ENCODE results near the gene WNT6.

Gene WNT6

DNA sequence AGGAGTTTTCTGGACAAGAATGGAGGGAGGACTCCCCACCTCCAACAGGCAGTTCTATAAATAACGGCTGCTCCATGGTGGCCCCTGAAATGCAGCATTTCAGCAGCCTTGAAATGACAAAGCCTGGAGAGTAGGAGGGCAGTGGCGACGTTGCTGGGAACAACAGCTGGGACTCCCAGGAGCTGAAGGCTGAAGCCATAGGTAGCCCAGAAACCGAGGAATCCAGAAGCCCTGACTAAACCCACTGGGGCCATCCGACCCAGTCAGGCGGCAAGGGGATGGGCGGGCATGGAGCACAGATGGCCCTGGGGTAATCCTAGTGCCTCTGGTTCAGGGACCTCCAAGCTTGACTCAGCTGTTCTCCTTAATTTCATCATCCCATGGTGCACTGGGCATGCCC, 37.0 kb upstream of the WNT6 start:
- H3K4me2 ChIP-seq (ENCODE audit: low read depth, low read length): no peak overlapping the region
- no peak overlapping the region for H3K4me3 ChIP-seq (ENCODE audit: low read length)
- no peak for DNase-seq
- TF ChIP-seq EZH2phosphoT487 (IDR thresholded peaks at IDR 0.05; ENCODE audit: low read length) (no peak), EZH2 (optimal IDR thresholded peaks at IDR 0.05; ENCODE audit: low read depth, low read length) (no peak), CTCF (IDR thresholded peaks at IDR 0.05; ENCODE audit: low read length) (no peak)
- no peak overlapping the region for H3K27ac ChIP-seq (ENCODE audit: low read length)
- H3K36me3 ChIP-seq (replicated peaks; ENCODE audit: insufficient read depth, low read length): no peaks in the 10 kb centered on the region
- no peaks in the 10 kb centered on the region for H3F3A ChIP-seq (ENCODE audit: insufficient read depth, low read length)
- no peaks in the 10 kb centered on the region for H4K20me1 ChIP-seq (ENCODE audit: insufficient read depth, low read length)
- 0 out of 2 replicates have a peak, but pooled peaks cover 9% of the 10 kb centered on the region for H3K27me3 ChIP-seq (replicated peaks; ENCODE audit: insufficient read depth, low read length)
- H3K9me2 ChIP-seq (replicated peaks; ENCODE audit: insufficient read depth, low read length): no peaks in the 10 kb centered on the region
- H3K9ac ChIP-seq (ENCODE audit: low read length): no peak overlapping the region
- no peaks in the 10 kb centered on the region for H3K79me2 ChIP-seq (ENCODE audit: low read length)
- no peaks in the 10 kb centered on the region for H3K9me3 ChIP-seq (replicated peaks; ENCODE audit: insufficient read depth, low read length)
- no peaks in the 10 kb centered on the region for H3K4me1 ChIP-seq (ENCODE audit: low read length)
- H2AFZ ChIP-seq (ENCODE audit: low read length): no peak overlapping the region

DNA sequence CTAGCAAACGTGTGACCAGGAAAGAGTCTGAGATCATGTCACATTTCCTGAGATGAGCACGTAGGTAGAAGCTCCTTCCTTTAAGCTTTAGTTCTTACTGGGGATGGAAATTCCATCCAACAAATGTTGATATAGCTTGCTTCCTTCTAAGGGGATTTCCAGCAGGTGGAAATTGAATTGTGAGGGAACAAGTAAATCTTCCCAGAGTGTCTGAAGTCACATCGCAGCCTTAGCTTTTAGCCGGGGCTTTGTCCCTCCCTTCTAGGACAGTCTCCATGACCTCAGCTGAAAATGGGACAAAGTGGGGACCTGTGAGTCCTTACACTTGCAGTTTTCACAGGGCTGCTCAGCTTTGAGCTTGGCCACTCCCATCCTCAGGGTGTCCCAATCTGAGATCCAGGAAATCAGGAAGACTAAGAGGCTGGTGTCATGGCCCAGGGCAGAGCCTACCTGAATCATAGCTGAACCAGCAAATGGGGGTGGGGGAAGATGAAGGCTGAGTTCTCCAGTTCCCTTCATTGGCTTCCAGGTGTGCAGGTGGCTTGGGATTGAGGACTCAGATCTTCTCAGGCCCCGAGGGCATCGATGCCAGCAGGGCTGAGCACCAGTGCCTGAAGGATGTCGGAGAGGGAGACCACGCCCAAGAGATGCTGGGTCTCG, 36.3 kb upstream of the WNT6 start:
- H2AFZ ChIP-seq (ENCODE audit: low read length): no peak overlapping the region
- no peaks in the 10 kb centered on the region for H3F3A ChIP-seq (ENCODE audit: insufficient read depth, low read length)
- TF ChIP-seq EZH2 (optimal IDR thresholded peaks at IDR 0.05; ENCODE audit: low read depth, low read length): no peak
- no peak for TF ChIP-seq CTCF (IDR thresholded peaks at IDR 0.05; ENCODE audit: low read length)
- TF ChIP-seq EZH2phosphoT487 (IDR thresholded peaks at IDR 0.05; ENCODE audit: low read length): no peak
- no peak overlapping the region for H3K9ac ChIP-seq (ENCODE audit: low read length)
- H3K4me2 ChIP-seq (ENCODE audit: low read depth, low read length): no peak overlapping the region
- no peaks in the 10 kb centered on the region for H3K36me3 ChIP-seq (replicated peaks; ENCODE audit: insufficient read depth, low read length)
- H4K20me1 ChIP-seq (ENCODE audit: insufficient read depth, low read length): no peaks in the 10 kb centered on the region
- H3K27me3 ChIP-seq (replicated peaks; ENCODE audit: insufficient read depth, low read length): 0 out of 2 replicates have a peak, but pooled peaks cover 9% of the 10 kb centered on the region
- no peak overlapping the region for H3K4me3 ChIP-seq (ENCODE audit: low read length)
- H3K4me1 ChIP-seq (ENCODE audit: low read length): no peaks in the 10 kb centered on the region
- H3K27ac ChIP-seq (ENCODE audit: low read length): no peak overlapping the region
- DNase-seq: no peak
- no peaks in the 10 kb centered on the region for H3K9me3 ChIP-seq (replicated peaks; ENCODE audit: insufficient read depth, low read length)
- H3K79me2 ChIP-seq (ENCODE audit: low read length): no peaks in the 10 kb centered on the region
- H3K9me2 ChIP-seq (replicated peaks; ENCODE audit: insufficient read depth, low read length): no peaks in the 10 kb centered on the region

GRCh38 chr2:218824004-218824403, 35.6 kb upstream of the WNT6 start:
- Histone ChIP-seq H3K4me1 (ENCODE audit: low read length) (no peaks in the 10 kb centered on the region), H4K20me1 (ENCODE audit: insufficient read depth, low read length) (no peaks in the 10 kb centered on the region), H3K27me3 (replicated peaks; ENCODE audit: insufficient read depth, low read length) (0 out of 2 replicates have a peak, but pooled peaks cover 9% of the 10 kb centered on the region), H2AFZ (ENCODE audit: low read length) (no peak overlapping the region), H3K36me3 (replicated peaks; ENCODE audit: insufficient read depth, low read length) (no peaks in the 10 kb centered on the region), H3K9me3 (replicated peaks; ENCODE audit: insufficient read depth, low read length) (no peaks in the 10 kb centered on the region), H3K9me2 (replicated peaks; ENCODE audit: insufficient read depth, low read length) (no peaks in the 10 kb centered on the region), H3K4me2 (ENCODE audit: low read depth, low read length) (no peak overlapping the region), H3F3A (ENCODE audit: insufficient read depth, low read length) (no peaks in the 10 kb centered on the region), H3K79me2 (ENCODE audit: low read length) (no peaks in the 10 kb centered on the region), H3K9ac (ENCODE audit: low read length) (no peak overlapping the region), H3K4me3 (ENCODE audit: low read length) (no peak overlapping the region), H3K27ac (ENCODE audit: low read length) (no peak overlapping the region)
- DNase-seq: no peak
- TF ChIP-seq CTCF (IDR thresholded peaks at IDR 0.05; ENCODE audit: low read length): no peak
- TF ChIP-seq EZH2 (optimal IDR thresholded peaks at IDR 0.05; ENCODE audit: low read depth, low read length): no peak
- TF ChIP-seq EZH2phosphoT487 (IDR thresholded peaks at IDR 0.05; ENCODE audit: low read length): no peak
